ENCODE results near the gene BNC2.

Gene BNC2

DNA sequence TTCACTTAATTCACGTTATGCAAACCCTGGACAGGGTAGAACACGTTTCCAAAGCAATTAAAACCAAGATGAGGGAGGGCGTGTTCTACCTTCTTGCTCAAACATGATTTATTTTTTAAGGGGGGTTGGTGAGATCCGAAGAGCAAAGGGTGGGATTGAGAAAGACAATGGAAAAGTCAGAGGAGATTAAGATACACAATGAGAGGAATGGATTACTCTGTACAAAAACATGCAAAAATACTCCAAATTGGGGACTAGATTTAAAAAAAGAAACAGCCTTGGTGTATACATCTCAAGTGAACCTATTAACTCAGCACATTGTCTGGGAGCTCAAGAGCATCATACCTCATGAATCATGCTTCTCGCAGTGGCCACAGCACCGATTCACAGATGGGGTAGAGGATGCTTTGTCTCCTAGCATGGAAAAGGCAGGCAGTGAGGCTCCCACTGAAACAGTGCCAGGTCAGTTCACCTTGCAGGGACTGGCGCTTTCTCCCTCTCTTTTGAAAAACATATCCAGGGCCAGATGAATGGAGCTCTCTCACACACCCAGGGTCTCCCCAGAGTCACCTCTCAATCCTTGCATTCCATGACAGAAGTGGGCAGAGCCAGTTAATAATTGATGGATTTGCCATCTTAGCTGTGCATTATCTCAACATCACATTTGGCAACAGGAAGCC, 459.7 kb downstream of the BNC2 start:
- Histone ChIP-seq H3K9me3 (ENCODE audit: control insufficient read depth, low read length) (no peaks in the 10 kb centered on the region), H3K4me3 (ENCODE audit: low read length) (no peak overlapping the region), H3K36me3 (ENCODE audit: control insufficient read depth, insufficient read depth, low read length, severe bottlenecking) (no peaks in the 10 kb centered on the region), H3K4me1 (ENCODE audit: control insufficient read depth, insufficient read depth, low read length) (peaks cover 17% of the 10 kb centered on the region), H3K9ac (ENCODE audit: low read length) (no peak overlapping the region), H3K27me3 (replicated peaks; ENCODE audit: control insufficient read depth, insufficient read depth, low read length) (no peaks in the 10 kb centered on the region)
- no peak for DNase-seq (ENCODE audit: low read depth)

DNA sequence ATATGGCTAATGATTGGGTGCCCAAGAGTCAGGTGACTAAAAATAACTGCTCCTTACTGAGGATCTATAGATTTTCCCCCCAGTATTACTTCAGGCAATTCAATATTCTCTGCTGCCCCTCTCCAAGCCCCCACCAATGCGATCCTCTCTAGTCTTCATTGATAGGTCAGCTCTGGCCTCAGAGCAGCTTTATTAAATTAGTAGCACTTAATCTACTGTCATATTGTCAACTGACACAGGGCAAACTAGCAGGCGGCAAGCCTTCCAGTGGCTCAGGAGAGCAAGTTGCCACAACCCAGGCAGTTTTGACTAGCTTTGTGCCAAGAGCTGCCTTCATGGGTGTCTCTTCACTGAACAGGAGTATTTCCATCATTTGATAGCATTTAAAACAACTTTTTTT, 462.9 kb downstream of the BNC2 start:
- Histone ChIP-seq H3K4me1 (ENCODE audit: control insufficient read depth, insufficient read depth, low read length) (peaks cover 3% of the 10 kb centered on the region), H3K9ac (ENCODE audit: low read length) (no peak overlapping the region), H3K4me3 (ENCODE audit: low read length) (no peak overlapping the region), H3K9me3 (ENCODE audit: control insufficient read depth, low read length) (no peaks in the 10 kb centered on the region), H3K27me3 (replicated peaks; ENCODE audit: control insufficient read depth, insufficient read depth, low read length) (no peaks in the 10 kb centered on the region), H3K36me3 (ENCODE audit: control insufficient read depth, insufficient read depth, low read length, severe bottlenecking) (no peaks in the 10 kb centered on the region)
- no peak for DNase-seq (ENCODE audit: low read depth)

- Histone ChIP-seq H3K4me1 (ENCODE audit: control insufficient read depth, insufficient read depth, low read length) (no peaks in the 10 kb centered on the region), H3K9ac (ENCODE audit: low read length) (no peak overlapping the region), H3K27me3 (replicated peaks; ENCODE audit: control insufficient read depth, insufficient read depth, low read length) (no peaks in the 10 kb centered on the region), H3K9me3 (ENCODE audit: control insufficient read depth, low read length) (no peaks in the 10 kb centered on the region), H3K36me3 (ENCODE audit: control insufficient read depth, insufficient read depth, low read length, severe bottlenecking) (no peaks in the 10 kb centered on the region), H3K4me3 (ENCODE audit: low read length) (no peak overlapping the region)
- no peak for DNase-seq (ENCODE audit: low read depth)
Measured at GRCh38 chr9:16406526-16407225, 463.8 kb downstream of the BNC2 start.

- Histone ChIP-seq H3K36me3 (ENCODE audit: control insufficient read depth, insufficient read depth, low read length, severe bottlenecking) (no peaks in the 10 kb centered on the region), H3K4me1 (ENCODE audit: control insufficient read depth, insufficient read depth, low read length) (no peaks in the 10 kb centered on the region), H3K27me3 (replicated peaks; ENCODE audit: control insufficient read depth, insufficient read depth, low read length) (no peaks in the 10 kb centered on the region), H3K9me3 (ENCODE audit: control insufficient read depth, low read length) (no peaks in the 10 kb centered on the region), H3K9ac (ENCODE audit: low read length) (no peak overlapping the region), H3K4me3 (ENCODE audit: low read length) (no peak overlapping the region)
- no peak for DNase-seq (ENCODE audit: low read depth)
Measured at GRCh38 chr9:16405421-16405820, 465.0 kb downstream of the BNC2 start.

GRCh38 chr9:16401701-16402100, 468.8 kb downstream of the BNC2 start:
- no peaks in the 10 kb centered on the region for H3K9me3 ChIP-seq (ENCODE audit: control insufficient read depth, low read length)
- no peak overlapping the region for H3K4me3 ChIP-seq (ENCODE audit: low read length)
- peaks cover 4% of the 10 kb centered on the region for H3K4me1 ChIP-seq (ENCODE audit: control insufficient read depth, insufficient read depth, low read length)
- no peak overlapping the region for H3K9ac ChIP-seq (ENCODE audit: low read length)
- H3K27me3 ChIP-seq (replicated peaks; ENCODE audit: control insufficient read depth, insufficient read depth, low read length): no peaks in the 10 kb centered on the region
- no peak for DNase-seq (ENCODE audit: low read depth)
- no peaks in the 10 kb centered on the region for H3K36me3 ChIP-seq (ENCODE audit: control insufficient read depth, insufficient read depth, low read length, severe bottlenecking)

GRCh38 chr9:16398691-16399090, 471.8 kb downstream of the BNC2 start:
- Histone ChIP-seq H3K9ac (ENCODE audit: low read length) (no peak overlapping the region), H3K9me3 (ENCODE audit: control insufficient read depth, low read length) (peaks cover 5% of the 10 kb centered on the region), H3K4me1 (ENCODE audit: control insufficient read depth, insufficient read depth, low read length) (peaks cover 7% of the 10 kb centered on the region), H3K27me3 (replicated peaks; ENCODE audit: control insufficient read depth, insufficient read depth, low read length) (no peaks in the 10 kb centered on the region), H3K36me3 (ENCODE audit: control insufficient read depth, insufficient read depth, low read length, severe bottlenecking) (no peaks in the 10 kb centered on the region), H3K4me3 (ENCODE audit: low read length) (no peak overlapping the region)
- DNase-seq (ENCODE audit: low read depth): no peak

GRCh38 chr9:16396389-16396788, 474.1 kb downstream of the BNC2 start:
- Histone ChIP-seq H3K9ac (ENCODE audit: low read length) (no peak overlapping the region), H3K27me3 (replicated peaks; ENCODE audit: control insufficient read depth, insufficient read depth, low read length) (no peaks in the 10 kb centered on the region), H3K36me3 (ENCODE audit: control insufficient read depth, insufficient read depth, low read length, severe bottlenecking) (no peaks in the 10 kb centered on the region), H3K9me3 (ENCODE audit: control insufficient read depth, low read length) (peaks cover 5% of the 10 kb centered on the region), H3K4me1 (ENCODE audit: control insufficient read depth, insufficient read depth, low read length) (peaks cover 7% of the 10 kb centered on the region), H3K4me3 (ENCODE audit: low read length) (no peak overlapping the region)
- no peak for DNase-seq (ENCODE audit: low read depth)

DNA sequence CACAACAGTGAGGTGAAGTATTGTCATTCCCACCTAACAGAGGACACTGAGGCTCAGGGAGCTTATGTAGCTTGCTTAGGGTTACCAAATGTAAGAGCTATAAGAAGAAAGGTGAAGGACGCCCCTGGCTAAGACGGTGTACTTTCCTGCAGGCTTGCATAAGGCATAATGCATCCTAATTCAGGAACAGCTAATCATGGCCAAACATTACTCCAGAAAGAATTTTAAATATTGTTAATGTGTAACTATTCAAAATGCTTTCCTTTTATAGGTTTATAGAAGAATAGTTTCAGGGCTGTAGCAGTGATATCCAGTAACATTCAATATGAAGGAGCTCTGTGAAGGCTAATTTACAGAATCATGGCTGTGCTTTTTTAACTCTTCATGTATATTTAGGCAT, 479.1 kb downstream of the BNC2 start:
- Histone ChIP-seq H3K4me1 (ENCODE audit: control insufficient read depth, insufficient read depth, low read length) (peaks cover 7% of the 10 kb centered on the region), H3K36me3 (ENCODE audit: control insufficient read depth, insufficient read depth, low read length, severe bottlenecking) (no peaks in the 10 kb centered on the region), H3K9ac (ENCODE audit: low read length) (no peak overlapping the region), H3K27me3 (replicated peaks; ENCODE audit: control insufficient read depth, insufficient read depth, low read length) (no peaks in the 10 kb centered on the region), H3K9me3 (ENCODE audit: control insufficient read depth, low read length) (peaks cover 5% of the 10 kb centered on the region), H3K4me3 (ENCODE audit: low read length) (no peak overlapping the region)
- DNase-seq (ENCODE audit: low read depth): no peak

DNA sequence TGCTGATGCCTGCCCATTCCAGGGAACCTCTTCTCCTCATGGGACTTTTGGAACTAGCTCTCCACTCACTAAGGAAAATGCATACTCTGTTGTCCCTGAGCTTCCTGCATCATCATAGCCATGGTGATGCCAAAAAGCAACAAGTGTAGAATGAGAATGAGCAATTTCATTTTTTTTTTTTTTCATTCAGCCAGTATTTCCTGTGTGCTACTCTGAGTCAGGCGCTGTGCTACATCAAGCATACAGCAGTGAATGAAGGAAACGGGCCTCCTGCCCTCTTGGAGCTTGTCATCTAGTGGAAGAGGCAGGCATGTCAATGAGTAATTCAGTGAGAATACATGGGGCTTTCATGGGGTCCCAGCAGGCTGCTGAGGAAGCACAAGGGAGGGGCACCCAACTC, 483.1 kb downstream of the BNC2 start:
- H3K27me3 ChIP-seq (replicated peaks; ENCODE audit: control insufficient read depth, insufficient read depth, low read length): no peaks in the 10 kb centered on the region
- H3K4me1 ChIP-seq (ENCODE audit: control insufficient read depth, insufficient read depth, low read length): peaks cover 19% of the 10 kb centered on the region
- H3K36me3 ChIP-seq (ENCODE audit: control insufficient read depth, insufficient read depth, low read length, severe bottlenecking): no peaks in the 10 kb centered on the region
- peaks cover 8% of the 10 kb centered on the region for H3K9me3 ChIP-seq (ENCODE audit: control insufficient read depth, low read length)
- H3K4me3 ChIP-seq (ENCODE audit: low read length): no peak overlapping the region
- H3K9ac ChIP-seq (ENCODE audit: low read length): no peak overlapping the region
- no peak for DNase-seq (ENCODE audit: low read depth)

DNA sequence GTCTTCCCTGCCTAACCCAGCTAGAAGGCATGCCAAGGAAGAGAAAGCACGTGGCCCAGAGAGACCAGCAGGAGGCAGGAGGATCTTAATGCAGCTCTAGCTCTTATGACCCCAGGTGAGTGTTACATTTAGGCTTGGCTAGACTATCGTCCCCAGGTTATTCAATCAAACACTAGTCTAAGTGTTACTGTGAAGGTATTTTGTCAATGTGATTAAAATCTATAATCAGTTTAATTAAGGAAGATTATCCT, 483.7 kb downstream of the BNC2 start:
- DNase-seq (ENCODE audit: low read depth): no peak
- Histone ChIP-seq H3K36me3 (ENCODE audit: control insufficient read depth, insufficient read depth, low read length, severe bottlenecking) (no peaks in the 10 kb centered on the region), H3K4me1 (ENCODE audit: control insufficient read depth, insufficient read depth, low read length) (peaks cover 19% of the 10 kb centered on the region)

DNA sequence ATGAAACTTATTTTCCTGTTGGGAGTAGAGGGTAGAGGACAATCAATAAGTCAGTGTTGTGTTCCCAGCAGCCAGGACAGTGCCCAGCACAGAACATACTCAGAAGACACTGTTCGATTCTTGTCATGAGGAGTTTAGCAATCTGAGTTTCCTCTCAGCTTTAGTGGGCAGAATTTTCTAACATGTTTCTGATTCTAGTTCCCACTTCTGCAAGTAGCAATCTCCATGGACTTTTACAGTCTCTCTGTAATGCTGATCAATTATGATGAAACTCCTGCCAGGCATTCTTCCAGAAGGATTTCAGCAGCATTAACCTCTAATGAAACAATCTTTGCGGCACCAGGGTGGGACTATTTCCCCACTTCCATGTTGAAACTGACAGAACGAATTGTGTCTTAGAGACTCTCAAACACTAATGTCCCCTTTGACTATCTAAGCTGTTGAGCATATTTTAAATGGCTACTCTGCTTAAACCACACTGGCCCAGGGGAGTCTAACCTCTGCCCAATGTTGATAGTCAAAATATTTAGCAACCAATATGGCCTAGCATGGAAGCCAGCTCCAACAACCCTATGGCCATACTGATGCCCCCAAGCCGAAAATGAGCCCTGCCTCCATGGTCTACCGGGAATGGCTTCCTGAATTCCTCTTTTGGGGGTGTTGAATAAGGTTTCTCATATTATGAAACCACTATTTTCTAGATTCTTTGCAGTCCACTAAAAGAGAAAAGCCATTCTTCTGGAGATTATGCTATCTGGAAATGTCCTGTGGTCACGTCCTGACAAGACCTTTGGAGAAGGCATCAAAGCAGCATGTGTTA, 484.3 kb downstream of the BNC2 start:
- peak; percentile 71 for DNase-seq (ENCODE audit: low read depth)
- Histone ChIP-seq H3K9me3 (ENCODE audit: control insufficient read depth, low read length) (peaks cover 8% of the 10 kb centered on the region), H3K9ac (ENCODE audit: low read length) (peak overlapping the region; percentile 79), H3K4me3 (ENCODE audit: low read length) (peak overlapping the region; percentile 55), H3K36me3 (ENCODE audit: control insufficient read depth, insufficient read depth, low read length, severe bottlenecking) (no peaks in the 10 kb centered on the region), H3K4me1 (ENCODE audit: control insufficient read depth, insufficient read depth, low read length) (peaks cover 19% of the 10 kb centered on the region), H3K27me3 (replicated peaks; ENCODE audit: control insufficient read depth, insufficient read depth, low read length) (no peaks in the 10 kb centered on the region)

More for the DNA sequence above, 483.7 kb downstream of the BNC2 start:
- peaks cover 8% of the 10 kb centered on the region for H3K9me3 ChIP-seq (ENCODE audit: control insufficient read depth, low read length)
- no peak overlapping the region for H3K4me3 ChIP-seq (ENCODE audit: low read length)
- no peak overlapping the region for H3K9ac ChIP-seq (ENCODE audit: low read length)
- H3K27me3 ChIP-seq (replicated peaks; ENCODE audit: control insufficient read depth, insufficient read depth, low read length): no peaks in the 10 kb centered on the region

Measured in adipocyte (in vitro differentiated cells).